ENCODE measurements around the gene FASLG. TPM values are rescaled to one million over a fixed set of nuclear protein-coding genes. Genes with fewer than 3 reads are reported as not detected.

FASLG gene
- total and polyA plus RNA-seq, 10 of the 15 experiments (the other 5 are each of a cell fraction or from before 2014, with no cell fraction given), result 0.05 to 4.0 (median 0.09) TPM; not detected in 2

GRCh38 chr1:172613294-172613693, 45.6 kb upstream of the FASLG start:
- Histone ChIP-seq H3K27me3 (replicated peaks in 1 of 2; ENCODE audit: control insufficient read depth in 2 of 2, insufficient read depth in 2 of 2, low read length in 1 of 2) (no peaks in the 10 kb centered on the region; a peak in 1 of 4 replicates), H3K4me3 (no peak overlapping the region), H3K4me1 (ENCODE audit: control insufficient read depth, insufficient read depth, low read length) (no peaks in the 10 kb centered on the region), H3K79me2 (ENCODE audit: control insufficient read depth, insufficient read depth, low read length) (no peaks in the 10 kb centered on the region), H2AFZ (ENCODE audit: control insufficient read depth, low read depth, low read length) (no peak overlapping the region), H3K9me3 (replicated peaks; ENCODE audit: control insufficient read depth, insufficient read depth, low read length) (peaks cover 5% of the 10 kb centered on the region; the same call in 1 of the 3 replicates), H3K27ac (ENCODE audit: control insufficient read depth, insufficient read depth) (no peak overlapping the region), H3K9ac (ENCODE audit: control insufficient read depth, insufficient read depth, low read length) (no peak overlapping the region), H4K20me1 (ENCODE audit: control insufficient read depth, insufficient read depth) (no peaks in the 10 kb centered on the region), H3K36me3 (ENCODE audit: control insufficient read depth in 2 of 2, insufficient read depth in 2 of 2, low read length in 1 of 2) (peaks cover 0 to 5% of the 10 kb centered on the region in 2 experiments; a peak in 1 of 4 replicates), H3K4me2 (ENCODE audit: control insufficient read depth, insufficient read depth) (no peak overlapping the region)
- intact Hi-C loops (cut with micrococcal nuclease; ENCODE audit: unreplicated experiment), result no loop called here
- in situ Hi-C loops (cut with MboI), result no loop called here
- POLR2A ChIA-PET, result no interaction called here
- no peak for FAIRE-seq
- no TSS peak for BruUV-seq (replicated peaks)
- DNase-seq (ENCODE audit: low read depth, low spot score), result no peak
- CTCF ChIA-PET, result no interaction called here
- RAD21 ChIA-PET (ENCODE audit: unreplicated experiment), result no interaction called here
- SMC1A ChIA-PET (ENCODE audit: uncharacterized antibody, unreplicated experiment), result no interaction called here
- no peak for ATAC-seq
- WGBS (ENCODE audit: insufficient coverage, insufficient replicate concordance, low lambda C conversion rate, missing lambda C conversion rate), result 98% methylated on average over 2 of the region's 2 CpGs
- TF ChIP-seq EGR1 (IDR thresholded peaks at IDR 0.05; ENCODE audit: borderline replicate concordance in 1 of 2, low read depth in 2 of 2, low read length in 2 of 2) (no peak), MEF2B (IDR thresholded peaks at IDR 0.05; ENCODE audit: partially characterized antibody, poor library complexity, severe bottlenecking) (no peak), POLR2AphosphoS5 (IDR thresholded peaks at IDR 0.05; ENCODE audit: low read length) (no peak), PRDM15 (CRISPR knock-in tag; IDR thresholded peaks at IDR 0.05) (no peak), RAD21 (IDR thresholded peaks at IDR 0.05; ENCODE audit: insufficient read depth, low read depth, low read length) (no peak), CBX3 (IDR thresholded peaks at IDR 0.05; ENCODE audit: borderline replicate concordance, low read depth) (no peak), MYC (IDR thresholded peaks at IDR 0.05; ENCODE audit: insufficient read depth, insufficient read length, insufficient replicate concordance, low read length, severe bottlenecking) (no peak), KDM1A (IDR thresholded peaks at IDR 0.05; ENCODE audit: borderline replicate concordance) (no peak), SPI1 (IDR thresholded peaks at IDR 0.05; ENCODE audit: borderline replicate concordance, insufficient read depth, low read depth, low read length) (no peak), HDGF (IDR thresholded peaks at IDR 0.05) (no peak), JUNB (IDR thresholded peaks at IDR 0.05) (no peak), SREBF1 (IDR thresholded peaks at IDR 0.05; ENCODE audit: low read length) (no peak), ELK1 (IDR thresholded peaks at IDR 0.05; ENCODE audit: low read depth, low read length) (no peak), IRF5 (IDR thresholded peaks at IDR 0.05; ENCODE audit: borderline replicate concordance) (no peak), KAT2A (conservative IDR thresholded peaks at IDR 0.05; ENCODE audit: control insufficient read depth, low read depth, low read length) (no peak)

Measured in GM12878 (cell line).